Kidney tubule cell (primary cell): ENCODE measurements around the gene AFF2.

Experiments
- DNase-seq: peaks from one replicate; pipeline ENCODE4 v3.0.0-alpha.2; 2018; ENCODE audit warnings: low spot score

AFF2 gene

GRCh38 chrX:149010013-149010852 is 509.8 kb downstream of the AFF2 start:
- DNase-seq, result no peak

GRCh38 chrX:149010853-149011224 is 510.4 kb downstream of the AFF2 start:
- no peak for DNase-seq

GRCh38 chrX:149013081-149013480 is 512.7 kb downstream of the AFF2 start:
- DNase-seq, result no peak

GRCh38 chrX:149021159-149021558 is 520.7 kb downstream of the AFF2 start:
- no peak for DNase-seq

- DNase-seq, result no peak
These were observed 522.1 kb downstream of the AFF2 start for GRCh38 chrX:149022485-149022884.

- peak; percentile 1 for DNase-seq
These were observed 532.0 kb downstream of the AFF2 start for GRCh38 chrX:149032449-149032848.

- no peak for DNase-seq
These were observed 535.7 kb downstream of the AFF2 start for GRCh38 chrX:149036086-149036485.

GRCh38 chrX:149037281-149037870 is 537.0 kb downstream of the AFF2 start:
- DNase-seq, result no peak

- DNase-seq, result no peak
These were observed 538.6 kb downstream of the AFF2 start for GRCh38 chrX:149039057-149039456.

- no peak for DNase-seq
These were observed 540.6 kb downstream of the AFF2 start for GRCh38 chrX:149040873-149041535.

GRCh38 chrX:149043401-149043800 is 543.0 kb downstream of the AFF2 start:
- DNase-seq, result no peak

GRCh38 chrX:149044471-149044870 is 544.1 kb downstream of the AFF2 start:
- DNase-seq, result no peak

GRCh38 chrX:149045645-149046210 is 545.3 kb downstream of the AFF2 start:
- DNase-seq, result no peak
